Astrocyte (in vitro differentiated cells and primary cell): ENCODE results near the gene PBX1.

Experiments
- CTCF ChIP-seq: IDR thresholded peaks from 2 replicates; pipeline ENCODE4 v1.5.1; 2011; ENCODE audit warnings: low read depth, mild to moderate bottlenecking, inconsistent platforms, low read length, moderate library complexity; ENCODE audit not compliant: insufficient read depth
- EZH2 ChIP-seq: IDR thresholded peaks from 2 replicates; pipeline ENCODE4 v1.6.1; 2012; ENCODE audit warnings: mild to moderate bottlenecking, low read length, inconsistent platforms; ENCODE audit not compliant: insufficient read depth

- TF ChIP-seq CTCF (no peak), EZH2 (no peak)
Observed at GRCh38 chr1:164630626-164631396, 71.8 kb downstream of the PBX1 start.
